DND-41 (cell line): Measurements from ENCODE around the gene FXYD5.

Source experiments
- EZH2 ChIP-seq: IDR thresholded peaks from 3 replicates; pipeline ENCODE4 v1.6.1; 2012; ENCODE audit warnings: borderline replicate concordance, low read depth, mild to moderate bottlenecking, moderate library complexity, low read length, inconsistent platforms; ENCODE audit not compliant: severe bottlenecking
- TF ChIP-seq, protein P1 (sequence below): IDR thresholded peaks from 2 replicates; pipeline ENCODE4 v1.5.1; 2012; ENCODE audit warnings: borderline replicate concordance, low read length, moderate library complexity, mild to moderate bottlenecking; ENCODE audit not compliant: poor library complexity, severe bottlenecking; ENCODE audit errors: extremely low read depth

DNA sequence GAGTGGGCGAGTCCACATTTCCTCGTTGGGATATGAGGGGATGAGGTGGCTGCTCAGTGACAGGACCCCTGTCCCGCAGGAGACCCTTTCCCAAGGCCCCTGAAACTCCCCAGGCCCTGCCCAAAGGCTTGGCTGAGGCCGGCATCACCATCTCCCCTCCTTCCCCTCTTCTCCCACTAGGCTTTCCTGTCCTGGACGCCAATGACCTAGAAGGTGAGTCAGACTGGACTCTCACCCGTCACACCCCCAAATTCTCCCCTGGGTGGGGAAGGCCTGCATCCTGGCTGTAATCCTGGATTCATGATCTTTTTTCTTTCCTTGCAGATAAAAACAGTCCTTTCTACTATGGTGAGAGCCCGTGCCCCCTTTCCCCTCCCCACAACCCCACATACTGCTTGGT, 33.6 kb upstream of the FXYD5 start:
- TF ChIP-seq, protein P1, sequence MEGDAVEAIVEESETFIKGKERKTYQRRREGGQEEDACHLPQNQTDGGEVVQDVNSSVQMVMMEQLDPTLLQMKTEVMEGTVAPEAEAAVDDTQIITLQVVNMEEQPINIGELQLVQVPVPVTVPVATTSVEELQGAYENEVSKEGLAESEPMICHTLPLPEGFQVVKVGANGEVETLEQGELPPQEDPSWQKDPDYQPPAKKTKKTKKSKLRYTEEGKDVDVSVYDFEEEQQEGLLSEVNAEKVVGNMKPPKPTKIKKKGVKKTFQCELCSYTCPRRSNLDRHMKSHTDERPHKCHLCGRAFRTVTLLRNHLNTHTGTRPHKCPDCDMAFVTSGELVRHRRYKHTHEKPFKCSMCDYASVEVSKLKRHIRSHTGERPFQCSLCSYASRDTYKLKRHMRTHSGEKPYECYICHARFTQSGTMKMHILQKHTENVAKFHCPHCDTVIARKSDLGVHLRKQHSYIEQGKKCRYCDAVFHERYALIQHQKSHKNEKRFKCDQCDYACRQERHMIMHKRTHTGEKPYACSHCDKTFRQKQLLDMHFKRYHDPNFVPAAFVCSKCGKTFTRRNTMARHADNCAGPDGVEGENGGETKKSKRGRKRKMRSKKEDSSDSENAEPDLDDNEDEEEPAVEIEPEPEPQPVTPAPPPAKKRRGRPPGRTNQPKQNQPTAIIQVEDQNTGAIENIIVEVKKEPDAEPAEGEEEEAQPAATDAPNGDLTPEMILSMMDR, result no peak
- TF ChIP-seq EZH2, result no peak
